Kidney capillary endothelial cell (primary cell): ENCODE measurements around the gene LIN7A.
"Not testable (repeated sequence)": the region's sequence is repeated elsewhere in the genome, so short reads cannot be mapped to it uniquely, and the experiment has no call there.

Experiments
- DNase-seq: peaks from one replicate; pipeline ENCODE4 v3.0.0-alpha.2; 2018; ENCODE audit warnings: low spot score

The LIN7A gene

DNA sequence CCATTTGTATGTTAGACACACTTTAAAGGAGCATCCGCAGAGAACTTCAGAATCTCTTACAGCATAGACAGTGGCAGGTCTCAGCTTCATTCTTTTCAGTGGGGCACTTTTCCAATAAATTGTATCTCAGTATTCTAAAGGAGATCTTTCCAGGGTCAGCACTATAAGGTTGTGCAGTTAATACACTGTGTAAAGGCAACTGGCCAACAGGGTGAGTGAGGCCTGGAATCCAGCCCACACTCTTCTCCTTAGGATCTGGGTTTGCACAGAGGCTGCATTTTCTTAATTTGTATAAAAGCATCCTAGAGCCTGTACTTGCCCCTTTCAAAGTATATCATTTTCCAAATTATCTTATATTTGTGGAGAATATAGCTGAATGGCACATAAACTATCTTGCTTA, 126.9 kb downstream of the LIN7A start:
- no peak for DNase-seq

DNA sequence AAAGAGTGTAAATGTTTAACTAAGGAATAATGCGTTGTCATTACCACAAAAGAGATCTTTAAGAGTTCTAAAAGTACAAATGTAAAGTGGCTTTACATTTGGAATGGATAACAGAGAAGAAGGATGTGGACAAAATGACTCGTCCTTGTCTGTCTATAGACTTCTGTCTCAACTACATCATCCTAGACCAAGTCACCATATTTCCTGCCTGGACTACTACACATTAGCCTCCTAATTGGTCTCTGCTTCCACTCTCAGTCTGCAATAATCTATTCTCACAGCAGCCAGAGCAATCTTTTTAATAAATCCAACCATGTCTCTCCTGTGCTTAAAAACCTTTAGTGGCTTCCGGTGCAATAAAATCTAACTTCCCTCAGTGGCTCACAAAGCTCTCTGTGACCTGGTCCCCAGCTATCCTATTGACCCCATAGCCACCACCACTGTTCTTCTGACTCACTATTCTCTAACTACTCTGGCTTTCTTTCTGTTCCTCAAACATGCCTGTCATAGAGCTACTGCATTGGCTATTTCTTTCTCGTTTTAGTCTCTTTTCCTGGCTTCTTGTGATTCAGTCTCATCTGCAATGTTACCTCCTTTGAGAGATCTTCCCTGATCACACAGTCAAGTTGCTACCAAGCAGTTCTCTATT, 130.0 kb downstream of the LIN7A start:
- DNase-seq = peak; percentile 1

DNA sequence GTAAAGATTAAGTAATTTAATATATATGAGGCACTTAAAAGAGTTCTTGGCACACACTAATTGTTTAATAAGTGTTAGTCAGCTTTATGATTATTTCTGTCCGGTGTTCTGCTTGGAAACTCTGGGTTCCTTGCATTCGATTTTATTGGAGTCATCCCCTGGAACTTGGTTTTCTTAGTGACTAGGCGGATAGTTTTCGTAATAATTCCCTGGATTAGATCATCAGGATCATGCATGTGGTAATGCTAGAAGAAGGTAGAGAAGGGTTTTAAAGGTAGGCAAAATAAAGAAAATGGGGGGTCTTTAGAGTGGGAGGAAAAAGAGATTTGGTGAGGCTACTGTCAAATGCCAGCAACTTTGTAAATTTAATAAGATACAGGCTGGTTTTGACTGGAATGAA, 132.6 kb downstream of the LIN7A start:
- no peak for DNase-seq

DNA sequence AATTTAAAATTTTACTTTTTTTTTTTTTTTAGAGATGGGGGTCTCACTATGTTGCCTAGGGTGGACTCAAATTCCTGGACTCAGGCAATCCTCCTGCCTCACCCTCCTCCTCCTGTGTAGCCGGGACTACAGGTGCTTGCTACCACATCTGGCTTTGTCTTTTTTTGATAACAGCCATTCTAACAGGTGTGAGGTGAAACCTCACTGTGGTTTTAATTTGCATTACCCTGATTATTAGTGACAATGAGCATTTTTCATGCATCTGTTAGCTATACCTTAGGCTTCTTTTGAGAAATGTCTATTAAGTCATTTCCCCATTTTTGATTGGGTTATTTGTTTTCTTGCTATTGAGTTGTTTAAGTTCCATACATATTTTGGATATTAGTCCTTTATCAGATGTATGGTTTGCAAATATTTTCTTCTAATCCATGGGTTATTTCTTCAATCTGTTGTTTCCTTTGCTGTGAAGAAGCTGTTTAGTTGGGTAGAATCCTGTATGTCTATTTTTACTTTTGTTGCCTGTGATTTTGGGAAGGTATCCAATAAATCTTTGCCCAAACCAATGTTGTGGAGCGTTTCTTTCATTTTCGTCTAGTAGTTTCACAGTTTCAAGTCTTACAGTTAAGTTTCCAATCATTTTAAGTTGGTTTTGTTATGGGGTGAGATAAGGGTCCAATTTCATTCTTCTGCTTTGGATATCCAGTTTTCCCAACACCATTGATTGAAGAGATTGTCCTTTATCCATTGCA, 134.9 kb downstream of the LIN7A start:
- DNase-seq = no peak

DNA sequence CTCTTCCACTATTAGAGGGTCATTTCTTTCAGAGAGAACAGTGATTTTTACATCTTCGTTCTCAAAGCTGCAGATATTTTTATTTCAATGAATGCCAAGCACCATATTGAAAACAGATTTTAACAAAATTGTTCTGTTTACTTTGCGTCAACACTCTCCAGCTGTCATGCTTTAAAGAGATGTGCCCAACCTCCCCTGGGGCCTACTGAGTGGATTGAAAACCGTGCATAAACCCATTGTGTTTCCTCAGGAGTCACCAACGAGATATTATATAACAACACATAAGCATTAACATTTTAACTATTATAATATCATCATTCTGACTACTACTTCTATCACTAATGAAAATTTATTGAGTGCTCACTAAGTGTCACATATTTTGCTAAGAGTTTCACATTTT, 139.5 kb downstream of the LIN7A start:
- DNase-seq = no peak

DNA sequence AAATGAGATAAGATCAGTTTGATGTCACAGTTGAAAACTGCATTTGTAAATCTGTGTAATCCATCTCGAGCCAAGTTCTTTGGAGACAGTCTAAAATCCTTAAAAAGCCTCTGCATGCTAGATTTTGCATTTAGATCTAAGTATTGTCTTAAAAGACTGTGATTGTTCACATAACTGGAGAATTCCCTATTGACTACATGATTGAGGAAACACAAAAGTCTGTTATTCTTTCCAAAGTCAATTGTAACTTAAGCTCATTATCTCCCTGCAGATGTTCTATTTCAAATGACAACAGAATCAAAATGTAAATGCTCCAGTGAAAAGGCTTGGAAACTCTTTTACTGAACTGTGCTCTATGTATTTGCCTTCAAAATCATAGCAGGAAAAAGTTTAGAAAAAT, 143.2 kb downstream of the LIN7A start:
- DNase-seq = no peak

DNA sequence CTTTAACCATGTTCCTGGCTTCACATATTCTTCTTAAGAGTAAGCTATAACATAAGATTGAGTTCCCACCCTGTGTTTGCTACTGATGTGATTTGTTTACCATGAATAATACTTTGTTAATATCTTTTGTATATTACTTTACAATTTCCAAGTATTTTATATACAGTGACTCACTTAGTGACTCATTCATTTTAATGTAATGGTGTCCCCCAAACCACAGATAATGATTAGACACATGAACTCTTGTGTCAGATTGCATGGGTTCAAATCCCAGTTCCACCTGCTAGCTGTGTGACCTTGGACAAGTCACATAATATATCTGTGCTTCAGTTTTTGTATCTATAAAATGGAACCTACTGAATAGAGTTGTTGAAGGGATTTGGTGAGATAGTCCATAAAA, 144.9 kb downstream of the LIN7A start:
- no peak for DNase-seq

DNA sequence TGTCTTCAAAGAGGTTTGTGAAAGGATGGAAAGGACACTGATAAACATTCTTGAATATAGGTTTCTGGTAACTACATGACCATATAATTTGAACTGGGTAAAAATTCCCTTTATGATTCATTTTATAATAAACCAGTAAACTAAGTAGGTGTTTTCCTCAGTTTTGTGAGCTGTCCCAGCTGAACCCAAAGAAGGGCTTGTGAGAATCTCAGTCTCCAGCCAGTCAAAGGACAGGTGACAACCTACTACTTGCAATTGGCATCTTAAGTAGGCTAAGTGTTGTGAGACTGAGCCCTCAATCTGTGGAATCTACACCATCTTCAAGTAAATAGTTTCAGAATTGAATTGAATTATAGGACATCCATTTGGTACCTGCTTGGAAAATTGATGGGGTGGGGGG, 145.9 kb downstream of the LIN7A start:
- no peak for DNase-seq

DNA sequence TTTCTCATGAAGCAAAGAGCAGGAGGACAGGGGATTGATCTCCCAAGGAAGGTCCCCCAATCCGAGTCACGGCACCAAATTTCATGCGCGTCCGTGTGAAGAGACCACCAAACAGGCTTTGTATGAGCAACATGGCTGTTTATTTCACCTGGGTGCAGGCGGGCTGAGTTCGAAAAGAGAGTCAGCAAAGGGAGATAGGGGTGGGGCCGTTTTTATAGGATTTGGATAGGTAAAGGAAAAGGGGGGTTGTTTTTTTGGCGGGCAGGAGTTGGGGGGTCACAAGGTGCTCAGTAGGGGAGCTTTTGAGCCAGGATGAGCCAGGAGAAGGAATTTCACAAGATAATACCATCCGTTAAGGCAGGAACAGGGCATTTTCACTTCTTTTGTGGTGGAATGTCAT, 149.3 kb downstream of the LIN7A start:
- not testable (repeated sequence) for DNase-seq

DNA sequence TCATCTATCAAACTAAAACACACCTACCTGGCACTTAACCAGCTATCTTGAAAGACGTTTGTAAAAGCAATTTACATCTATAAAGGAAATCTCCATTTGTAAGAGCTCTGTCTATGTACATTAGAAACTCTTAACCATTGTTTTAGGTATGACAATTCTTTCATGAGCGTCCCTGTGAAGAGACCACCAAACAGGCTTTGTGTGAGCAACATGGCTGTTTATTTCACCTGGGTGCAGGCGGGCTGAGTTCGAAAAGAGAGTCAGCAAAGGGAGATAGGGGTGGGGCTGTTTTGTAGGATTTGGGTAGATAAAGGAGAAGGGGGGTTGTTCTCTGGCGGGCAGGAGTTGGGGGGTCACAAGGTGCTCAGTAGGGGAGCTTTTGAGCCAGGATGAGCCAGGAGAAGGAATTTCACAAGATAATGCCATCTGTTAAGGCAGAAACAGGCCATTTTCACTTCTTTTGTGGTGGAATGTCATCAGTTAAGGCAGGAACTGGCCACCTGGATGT, 154.7 kb downstream of the LIN7A start:
- DNase-seq = not testable (repeated sequence)

DNA sequence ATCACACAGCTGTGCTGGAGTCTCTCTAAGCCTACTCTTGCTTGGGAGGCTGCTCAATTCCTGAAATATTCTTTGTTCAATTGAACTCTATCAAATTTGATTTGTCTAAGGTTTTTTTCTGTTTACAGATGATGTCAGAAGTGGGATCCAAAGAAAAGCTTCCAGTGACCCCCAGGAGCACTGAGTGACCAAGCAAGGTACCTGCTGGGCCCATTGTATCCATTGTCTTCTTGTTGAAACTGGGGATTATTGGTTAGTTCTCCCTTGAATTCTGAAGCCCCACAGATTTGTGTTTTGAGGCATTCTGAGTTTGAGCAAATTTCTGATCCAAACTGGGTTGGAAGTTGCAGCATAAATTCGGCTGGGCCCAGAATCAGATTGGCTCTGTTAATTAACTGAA, 156.4 kb downstream of the LIN7A start:
- no peak for DNase-seq

DNA sequence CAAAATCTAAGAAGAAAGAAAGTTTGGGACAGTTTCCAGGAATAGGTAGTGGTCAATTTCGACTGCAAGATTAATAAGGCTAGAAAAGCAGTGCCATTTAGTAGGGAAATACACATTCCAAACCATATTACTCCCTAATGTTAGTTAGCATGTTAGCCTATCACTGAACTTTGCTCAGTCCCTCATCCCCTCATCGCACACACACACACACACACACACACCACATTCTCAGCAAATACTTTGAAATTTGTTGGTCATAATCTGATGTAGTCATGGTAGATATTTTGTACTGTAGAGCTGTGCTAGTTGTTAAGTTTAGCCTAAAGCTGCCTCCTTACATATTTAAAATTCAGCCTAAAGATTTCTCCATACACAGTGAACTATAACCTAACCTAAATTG, 157.0 kb downstream of the LIN7A start:
- no peak for DNase-seq

DNA sequence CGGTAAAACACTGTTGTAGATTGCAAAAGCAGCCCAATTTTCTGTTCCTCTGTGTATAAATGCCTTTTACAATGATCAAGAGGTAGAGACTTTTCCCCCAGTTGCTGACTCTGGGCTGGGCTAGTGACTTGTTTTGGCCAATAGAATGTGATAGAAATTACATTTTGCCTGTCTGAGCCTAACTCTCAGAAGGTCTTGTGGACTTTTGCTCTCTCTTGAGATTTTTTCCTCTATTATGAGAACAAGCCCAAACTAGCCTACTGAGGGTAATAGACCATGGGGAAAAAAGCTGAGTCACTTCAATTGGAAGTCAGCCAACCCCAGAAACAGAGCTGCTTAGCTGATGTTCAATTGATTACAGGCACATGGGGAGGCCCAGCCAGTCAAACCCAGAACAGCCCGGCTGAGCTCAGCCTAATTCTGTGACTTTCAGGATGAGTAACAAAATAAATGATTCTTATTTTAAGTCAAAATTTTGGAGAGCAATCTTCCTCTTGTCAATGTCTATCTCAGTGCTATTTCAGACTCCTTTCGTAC, 159.7 kb downstream of the LIN7A start:
- peak; percentile 10 for DNase-seq

DNA sequence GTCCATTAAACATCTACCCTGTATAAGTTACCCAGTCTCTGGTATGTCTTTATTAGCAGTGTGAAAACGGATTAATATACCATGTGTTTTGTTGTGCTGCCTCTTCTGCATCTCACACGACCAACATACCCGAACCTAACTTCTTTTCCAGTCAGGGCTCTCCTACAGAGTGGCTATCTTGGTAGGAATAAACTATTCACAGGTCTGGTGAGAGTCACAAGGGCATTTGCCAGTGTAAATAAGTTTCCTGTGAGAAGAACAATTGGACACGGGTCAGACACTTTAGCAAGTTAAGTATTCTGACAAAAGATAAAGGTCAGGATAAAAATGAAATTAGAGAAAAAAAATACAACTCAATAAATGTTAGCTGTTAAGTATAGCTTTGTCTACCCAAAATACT, 160.1 kb downstream of the LIN7A start:
- no peak for DNase-seq

DNA sequence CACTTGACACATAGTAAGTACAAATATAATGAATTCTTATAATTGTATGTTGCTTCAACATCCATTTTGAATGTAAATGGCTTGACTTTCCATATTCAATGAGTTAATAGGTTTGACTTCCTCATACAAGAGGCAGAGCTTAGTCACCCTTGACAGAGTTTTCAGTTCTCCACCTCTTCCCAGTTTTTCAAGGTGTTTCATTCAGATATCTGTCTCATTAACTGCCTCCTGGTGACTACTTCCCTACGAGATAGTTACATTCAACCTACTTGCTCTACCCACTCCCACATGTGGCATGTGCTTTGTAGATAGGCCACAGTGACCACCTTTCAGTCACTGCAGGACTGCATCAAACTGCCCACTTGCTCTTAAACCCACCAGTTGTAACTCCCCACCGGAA, 161.0 kb downstream of the LIN7A start:
- no peak for DNase-seq

DNA sequence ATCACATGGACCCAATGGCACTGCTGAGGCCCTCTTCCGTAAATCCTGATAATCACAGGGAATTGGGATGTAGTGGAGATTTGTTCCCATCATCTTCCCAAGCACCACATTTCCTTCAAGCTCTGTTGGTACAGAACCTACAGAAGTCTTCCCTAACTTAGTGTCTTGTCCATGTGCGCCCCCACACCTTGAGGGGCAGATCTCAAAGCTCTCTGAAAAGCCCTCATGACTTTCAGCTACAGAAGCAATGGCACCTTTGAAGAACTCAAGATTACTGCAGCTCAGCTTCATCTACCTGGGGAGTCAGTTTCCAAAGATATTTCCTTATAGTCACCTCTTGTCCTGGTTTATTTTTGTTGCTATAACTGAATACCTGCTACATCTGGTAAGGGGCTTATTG, 166.8 kb downstream of the LIN7A start:
- DNase-seq = no peak

DNA sequence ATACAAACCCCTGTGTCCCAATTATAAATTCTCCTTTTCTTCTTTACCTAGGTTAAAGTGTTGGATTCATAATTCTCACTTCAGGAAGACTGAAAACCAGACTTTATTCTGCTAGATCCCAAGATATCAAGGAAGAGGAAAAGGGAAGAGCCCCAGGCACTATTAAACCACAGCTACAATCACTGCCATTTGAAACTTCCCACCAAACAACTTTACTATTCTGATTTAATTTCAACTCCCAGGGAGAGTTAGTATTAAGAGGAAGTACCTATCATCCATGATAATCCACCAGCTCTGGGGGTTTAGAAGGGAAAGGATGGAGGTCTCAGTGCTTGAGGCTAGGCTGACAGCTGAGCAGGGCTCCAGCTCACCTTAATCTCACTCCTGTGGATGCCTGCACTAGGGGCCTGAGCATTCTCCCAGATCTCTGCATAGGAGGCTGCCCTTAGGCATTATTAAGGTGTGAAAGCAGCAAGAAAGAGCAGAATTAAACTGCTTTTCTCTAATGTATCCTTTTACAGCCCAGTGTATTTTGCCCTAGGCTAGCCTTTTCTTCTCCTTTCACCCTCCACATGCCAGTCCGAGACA, 168.1 kb downstream of the LIN7A start:
- no peak for DNase-seq

DNA sequence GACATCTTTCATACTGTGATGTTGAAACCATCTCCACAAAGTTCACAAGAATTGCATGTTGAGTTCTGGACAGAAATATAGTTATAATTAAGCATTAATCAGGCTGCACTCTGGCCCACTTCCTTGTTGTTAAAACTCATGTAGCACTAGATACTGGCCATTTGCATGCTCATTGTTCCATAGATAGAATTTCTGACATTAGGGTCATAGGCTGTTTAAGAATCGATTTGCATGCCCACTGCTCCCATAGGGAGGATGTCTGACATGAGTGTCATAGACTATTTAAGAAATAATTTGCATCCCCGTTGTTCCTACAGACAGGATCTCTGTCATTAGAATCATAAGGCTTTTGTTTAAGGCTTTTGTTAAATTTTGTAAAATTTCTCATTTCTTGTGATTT, 170.8 kb downstream of the LIN7A start:
- DNase-seq = no peak

DNA sequence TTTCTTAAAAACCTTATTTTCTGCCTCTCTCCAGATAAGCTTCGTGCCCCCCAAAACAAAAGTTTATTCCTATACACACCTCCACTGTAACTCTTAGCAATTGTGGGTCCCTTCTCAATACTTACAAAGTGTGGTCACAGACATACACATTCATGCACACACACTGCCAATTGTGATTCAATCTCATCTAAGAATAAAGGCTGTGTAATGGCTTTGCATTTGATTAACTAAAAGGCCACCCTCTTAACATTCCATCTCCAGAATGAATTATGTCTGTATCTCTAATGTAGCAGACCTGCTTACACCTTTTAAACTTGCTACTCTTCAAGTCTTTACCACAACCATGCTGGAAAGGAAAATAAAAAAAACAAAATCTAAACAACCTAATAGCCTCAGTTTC, 171.5 kb downstream of the LIN7A start:
- no peak for DNase-seq

DNA sequence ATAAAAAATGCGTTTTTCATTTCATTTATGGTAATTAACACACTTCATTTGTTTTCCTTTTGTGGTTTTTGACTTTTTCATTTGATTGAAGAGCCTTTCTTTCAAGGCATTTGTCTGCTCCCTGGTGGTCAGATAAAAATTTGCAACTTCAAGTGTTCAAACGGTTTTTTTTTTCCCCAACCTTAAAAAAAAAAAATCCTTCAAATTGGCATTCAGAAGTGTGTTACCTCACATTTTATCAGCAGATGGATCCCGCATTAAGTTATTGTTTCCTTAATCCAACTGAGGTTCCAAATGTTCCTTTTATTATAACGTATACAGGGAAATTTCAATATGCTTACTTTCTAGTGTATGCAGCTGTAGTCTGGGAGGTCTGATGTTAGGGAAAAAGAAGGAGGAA, 173.9 kb downstream of the LIN7A start:
- peak; percentile 56 for DNase-seq

DNA sequence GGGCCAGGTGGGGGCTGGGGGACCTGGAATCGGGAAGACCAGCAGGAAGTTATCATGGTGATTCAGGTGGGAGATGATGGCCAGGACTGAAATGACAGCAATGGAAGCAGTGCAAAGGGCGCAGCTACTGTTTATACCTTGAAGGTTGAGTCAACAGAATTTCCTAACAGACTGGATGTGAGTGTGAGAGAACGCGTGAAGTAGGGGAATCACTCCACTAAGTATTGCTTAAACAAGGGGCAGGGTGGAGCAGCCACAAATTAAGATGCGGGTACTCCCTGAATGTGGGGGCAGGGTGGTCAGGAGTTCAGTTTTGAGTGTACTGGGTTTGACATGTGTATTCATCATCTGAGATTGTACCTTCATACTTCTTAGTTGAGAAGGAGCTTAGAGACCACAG, 175.9 kb downstream of the LIN7A start:
- DNase-seq = no peak

DNA sequence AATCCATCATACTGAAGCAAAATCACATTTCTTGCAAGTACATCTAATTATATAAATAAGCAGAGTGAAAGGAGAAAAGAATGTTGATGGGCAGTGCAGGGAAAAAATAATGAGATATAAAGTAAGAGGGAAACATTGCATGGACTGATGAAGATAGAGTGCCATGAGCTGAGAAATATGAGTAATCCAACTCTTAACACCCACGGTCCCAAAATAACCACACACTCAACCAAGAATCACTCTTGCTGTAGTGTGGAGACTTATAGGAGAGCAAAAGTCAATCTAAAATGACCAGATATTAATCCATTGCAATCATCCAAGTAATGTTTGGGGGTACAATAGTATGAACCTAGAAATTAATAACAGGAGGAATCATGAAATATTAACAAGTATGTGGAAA, 180.9 kb downstream of the LIN7A start:
- DNase-seq = no peak

DNA sequence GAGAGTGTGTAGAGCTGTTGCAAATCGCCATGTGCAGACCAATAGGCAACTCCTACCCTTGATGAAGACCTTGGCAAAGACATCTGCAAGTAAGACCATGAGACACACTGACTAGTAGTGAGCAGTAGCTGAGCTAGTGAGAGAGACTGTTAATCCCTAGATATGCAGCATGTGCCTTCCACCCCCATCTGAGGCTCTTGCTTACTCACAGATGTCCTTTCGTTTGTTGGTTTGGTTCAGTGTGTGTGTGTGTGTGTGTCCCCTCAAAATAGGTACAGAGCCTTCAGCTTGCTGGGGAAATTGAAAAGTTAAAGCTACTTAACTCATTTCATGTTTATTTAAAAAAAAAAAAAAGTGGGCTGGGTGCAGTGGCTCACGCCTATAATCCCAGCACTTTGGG, 183.5 kb downstream of the LIN7A start:
- no peak for DNase-seq
